ENCODE measurements around the gene OR56A5. TPM values are rescaled to one million over a fixed set of nuclear protein-coding genes. Genes with fewer than 3 reads are reported as not detected.
A peak's percentile ranks its signal among the peaks of the same experiment; 100 is the strongest.

Gene OR56A5
- not detected for total RNA-seq
- long read RNA-seq: 0 reads

- no peak for DNase-seq (ENCODE audit: low spot score)
These were observed at the start of gene OR56A5 for GRCh38 chr11:5968394-5968793. OR56A5 (minus strand) TSS chr11:5968494; CDS start chr11:5968494, 0 bp downstream.

- no peak for DNase-seq (ENCODE audit: low spot score)
These were observed 44.7 kb upstream of the OR56A5 start for GRCh38 chr11:6013042-6013441.

- no peak for DNase-seq (ENCODE audit: low spot score)
These were observed 43.9 kb upstream of the OR56A5 start for GRCh38 chr11:6012035-6012668.

GRCh38 chr11:6006846-6007245 is 38.6 kb upstream of the OR56A5 start, which contains the start of gene OR56A4:
OR56A4 (minus strand) TSS chr11:6006946; CDS start chr11:6002992, 3,954 bp downstream.
- DNase-seq (ENCODE audit: low spot score): no peak

GRCh38 chr11:6006395-6006794 is 38.1 kb upstream of the OR56A5 start:
- no peak for DNase-seq (ENCODE audit: low spot score)

GRCh38 chr11:6002202-6002699 is 34.0 kb upstream of the OR56A5 start:
- no peak for DNase-seq (ENCODE audit: low spot score)

GRCh38 chr11:5994791-5995190 is 26.5 kb upstream of the OR56A5 start:
- no peak for DNase-seq (ENCODE audit: low spot score)

GRCh38 chr11:5992604-5993251 is 24.4 kb upstream of the OR56A5 start:
- DNase-seq (ENCODE audit: low spot score): no peak

- no peak for DNase-seq (ENCODE audit: low spot score)
These were observed 23.9 kb upstream of the OR56A5 start for GRCh38 chr11:5992150-5992549.

GRCh38 chr11:5989203-5989602 is 20.9 kb upstream of the OR56A5 start:
- DNase-seq (ENCODE audit: low spot score): no peak

GRCh38 chr11:5986885-5987284 is 18.6 kb upstream of the OR56A5 start, which contains the start of gene OR52L1:
OR52L1 (minus strand) TSS chr11:5986985; CDS start chr11:5986930, 55 bp downstream.
- DNase-seq (ENCODE audit: low spot score): no peak

- DNase-seq (ENCODE audit: low spot score): no peak
These were observed 15.1 kb upstream of the OR56A5 start for GRCh38 chr11:5983443-5983842.

GRCh38 chr11:5973530-5973929 is 5.2 kb upstream of the OR56A5 start:
- DNase-seq (ENCODE audit: low spot score): no peak

GRCh38 chr11:5967708-5968107 is 586 bp downstream of the OR56A5 start:
- no peak for DNase-seq (ENCODE audit: low spot score)

GRCh38 chr11:5966958-5967357 is 1.3 kb downstream of the OR56A5 start:
- DNase-seq (ENCODE audit: low spot score): no peak

GRCh38 chr11:5960704-5961320 is 7.5 kb downstream of the OR56A5 start:
- peak; percentile 84 for DNase-seq (ENCODE audit: low spot score)

GRCh38 chr11:5955586-5955985 is 12.7 kb downstream of the OR56A5 start:
- no peak for DNase-seq (ENCODE audit: low spot score)

GRCh38 chr11:5941951-5942350 is 26.3 kb downstream of the OR56A5 start, which contains the start of gene OR56A3:
OR56A3 (plus strand) TSS chr11:5942251; CDS start chr11:5947347, 5,096 bp downstream.
- DNase-seq (ENCODE audit: low spot score): no peak

GRCh38 chr11:5940748-5941147 is 27.5 kb downstream of the OR56A5 start:
- no peak for DNase-seq (ENCODE audit: low spot score)

GRCh38 chr11:5938603-5938965 is 29.7 kb downstream of the OR56A5 start:
- no peak for DNase-seq (ENCODE audit: low spot score)

- DNase-seq (ENCODE audit: low spot score): no peak
These were observed 30.3 kb downstream of the OR56A5 start for GRCh38 chr11:5937868-5938602.

All from mesenteric fat pad (tissue), 1 donor.